GM12878 (cell line): ENCODE data around the gene STT3B. TPM values are rescaled to one million over a fixed set of nuclear protein-coding genes. Genes with fewer than 3 reads are reported as not detected.

Source experiments
- ATAC-seq: fragments of 200-7000 bp; cut with Tn5 transposase; 3 replicates; pipeline ENCODE4 v1.9.1; 2020; ENCODE audit warnings: mild to moderate bottlenecking, moderate library complexity
- BruUV-seq: library from RNA; stranded (reverse); fragments of 400-500 nt; replicated peaks from 2 replicates; lab custom pipeline; 2021; lab: Mats Ljungman, UMichigan
- CTCF ChIA-PET: fragments of 300-600 bp; sonication (Branson Sonifier 250); formaldehyde crosslinking; extraction: SDS; loops from one replicate; lab custom pipeline; 2021; ENCODE audit warnings: inconsistent platforms; lab: Yijun Ruan, JAX
- POLR2A ChIA-PET: fragments of 350-600 bp; formaldehyde crosslinking; extraction: SDS; loops from one replicate; lab custom pipeline; 2021; ENCODE audit warnings: inconsistent platforms; lab: Charles Lee
- RAD21 ChIA-PET: fragments of 300-600 bp; sonication (Branson Sonifier 250); formaldehyde crosslinking; loops from one replicate; lab custom pipeline; 2023; ENCODE audit warnings: antibody characterized with exemption; ENCODE audit not compliant: unreplicated experiment; lab: Charles Lee
- SMC1A ChIA-PET: fragments of 300-600 bp; sonication (Branson Sonifier 250); formaldehyde crosslinking; loops from one replicate; lab custom pipeline; 2023; ENCODE audit not compliant: unreplicated experiment, uncharacterized antibody; lab: Charles Lee
- DNase-seq: peaks from one replicate; pipeline ENCODE4 v3.0.0-alpha.2; 2011; ENCODE audit warnings: low read depth, low spot score
- FAIRE-seq: peaks from 3 replicates; lab custom pipeline; 2011; peaks lifted over from hg19 to GRCh38; lab: Jason Lieb, UNC
- H2AFZ ChIP-seq: 2 replicates; pipeline ENCODE4 v1.6.0; 2011; ENCODE audit warnings: low read depth, low read length, control low read depth; ENCODE audit not compliant: control insufficient read depth
- H3K27ac ChIP-seq: 2 replicates; pipeline ENCODE4 v1.5.1; 2011; ENCODE audit warnings: control low read depth; ENCODE audit not compliant: control insufficient read depth, insufficient read depth
- H3K27me3 ChIP-seq, 2 experiments: replicated peaks in 1 of 2; 2 replicates each; pipeline versions ENCODE4 v1.6.0 to v1.6.1; 2011; ENCODE audit warnings: low read length in 1 of 2; ENCODE audit not compliant: control insufficient read depth in 2 of 2, insufficient read depth in 2 of 2
- H3K36me3 ChIP-seq, 2 experiments: 2 replicates each; pipeline ENCODE4 v1.5.1; 2011; ENCODE audit warnings: low read length in 1 of 2; ENCODE audit not compliant: control insufficient read depth in 2 of 2, insufficient read depth in 2 of 2
- H3K4me1 ChIP-seq: 2 replicates; pipeline ENCODE4 v1.6.1; 2011; ENCODE audit warnings: mild to moderate bottlenecking, low read length, moderate library complexity, mixed read lengths; ENCODE audit not compliant: control insufficient read depth, insufficient read depth
- H3K4me2 ChIP-seq: 2 replicates; pipeline ENCODE4 v1.6.0; 2011; ENCODE audit warnings: control low read depth; ENCODE audit not compliant: control insufficient read depth, insufficient read depth
- H3K4me3 ChIP-seq: fragments of 200-600 bp; sonication (generic); 2 replicates; pipeline ENCODE4 v1.5.1; 2016
- H3K79me2 ChIP-seq: 2 replicates; pipeline ENCODE4 v1.6.0; 2011; ENCODE audit warnings: low read length; ENCODE audit not compliant: control insufficient read depth, insufficient read depth
- H3K9ac ChIP-seq: 2 replicates; pipeline ENCODE4 v1.8.0; 2011; ENCODE audit warnings: low read length, control low read depth, mixed read lengths; ENCODE audit not compliant: control insufficient read depth, insufficient read depth
- H3K9me3 ChIP-seq: replicated peaks from 3 replicates; pipeline ENCODE4 v1.5.1; 2011; ENCODE audit warnings: mild to moderate bottlenecking, low read length; ENCODE audit not compliant: control insufficient read depth, insufficient read depth
- H4K20me1 ChIP-seq: 2 replicates; pipeline ENCODE4 v1.6.0; 2011; ENCODE audit not compliant: control insufficient read depth, insufficient read depth
- BCL11A ChIP-seq: IDR thresholded peaks from 2 replicates; pipeline ENCODE4 v1.6.1; 2011; ENCODE audit warnings: low read depth, low read length
- CBX5 ChIP-seq: sonication (generic); IDR thresholded peaks from 2 replicates; pipeline ENCODE4 v1.6.1; 2016; ENCODE audit warnings: low read depth, moderate library complexity, mild to moderate bottlenecking, inconsistent platforms
- CHD2 ChIP-seq: IDR thresholded peaks from 2 replicates; pipeline ENCODE4 v1.6.1; 2011; ENCODE audit warnings: low read depth, low read length, improper control_type of control experiment, borderline replicate concordance
- FOXM1 ChIP-seq: IDR thresholded peaks from 2 replicates; pipeline ENCODE4 v1.6.1; 2012; ENCODE audit warnings: low read depth, mild to moderate bottlenecking, inconsistent platforms, low read length, moderate library complexity
- RUNX3 ChIP-seq: IDR thresholded peaks from 2 replicates; pipeline ENCODE4 v1.6.1; 2012; ENCODE audit warnings: low read length, inconsistent platforms
- SMARCA5 ChIP-seq: fragments of 450-650 bp; IDR thresholded peaks from 2 replicates; pipeline ENCODE4 v1.6.1; 2017; ENCODE audit warnings: mild to moderate bottlenecking
- SUZ12 ChIP-seq: fragments of 200-600 bp; sonication (generic); IDR thresholded peaks from one replicate; pipeline ENCODE4 v1.6.1; 2018; ENCODE audit warnings: antibody characterized with exemption, mild to moderate bottlenecking; ENCODE audit not compliant: unreplicated experiment
- ZSCAN29 ChIP-seq: fragments of 450-650 bp; IDR thresholded peaks from 2 replicates; pipeline ENCODE4 v1.6.1; 2017; ENCODE audit warnings: mild to moderate bottlenecking, moderate library complexity
- WGBS: methylation state at CpG from one replicate; pipeline ENCODE4 v1.1.6; 2016; ENCODE audit warnings: low lambda C conversion rate; ENCODE audit not compliant: insufficient replicate concordance, insufficient coverage; ENCODE audit errors: missing lambda C conversion rate; 5-methylcytosine and 5-hydroxymethylcytosine counted together
- in situ Hi-C: fragments of 300-500 bp; cut with MboI; formaldehyde crosslinking; loops from 9 replicates; pipeline ENCODE4 v1.14.3; 2018; ENCODE audit warnings: mixed read lengths
- intact Hi-C: fragments of 100-400 bp; cut with micrococcal nuclease; formaldehyde crosslinking; loops from one replicate; pipeline ENCODE4 v1.14.2; 2022; ENCODE audit not compliant: unreplicated experiment
- polyA plus RNA-seq, 11 experiments: library from polyadenylated mRNA; depleted of rRNA in 4 of 11; unstranded in 6 of 11; stranded (reverse) in 5 of 11; fragments of >200 nt; fragmentation: Nextera tagmentation in 4 of 11; fragmentation: Illumina TruSeq in 1 of 11; extraction: Ambion mirVana in 4 of 11; extraction: Trizol in 1 of 11; gene quantifications; 1 replicate in 1 of 11; 2 replicates in 10 of 11; pipeline versions ENCODE4 v1.2.1 to v1.2.3, GENCODE V29; 2011 to 2016; ENCODE audit warnings: inconsistent platforms in 2 of 11, missing spikeins in 2 of 11, low read depth in 1 of 11
- total RNA-seq, 4 experiments: library from RNA; depleted of rRNA in 3 of 4; stranded (reverse); fragments of >200 nt in 3 of 4; fragmentation: Illumina TruSeq in 1 of 4; extraction: Trizol in 1 of 4; gene quantifications; 2 replicates each; pipeline versions ENCODE4 v1.2.1 to v1.2.3, GENCODE V29; 2013 to 2021
- TF ChIP-seq, protein P1 (sequence below): IDR thresholded peaks from 2 replicates; pipeline ENCODE4 v1.6.1; 2011; ENCODE audit warnings: mild to moderate bottlenecking, low read depth, low read length, moderate library complexity; ENCODE audit not compliant: insufficient replicate concordance
- TF ChIP-seq, protein P2 (sequence below): fragments of 450-650 bp; IDR thresholded peaks from 2 replicates; pipeline ENCODE4 v1.6.1; 2017; ENCODE audit warnings: borderline replicate concordance

The STT3B gene
- total and polyA plus RNA-seq, 10 of the 15 experiments (the other 5 are each of a cell fraction or from before 2014, with no cell fraction given) = 19.9 to 208 (median 79.6) TPM

DNA sequence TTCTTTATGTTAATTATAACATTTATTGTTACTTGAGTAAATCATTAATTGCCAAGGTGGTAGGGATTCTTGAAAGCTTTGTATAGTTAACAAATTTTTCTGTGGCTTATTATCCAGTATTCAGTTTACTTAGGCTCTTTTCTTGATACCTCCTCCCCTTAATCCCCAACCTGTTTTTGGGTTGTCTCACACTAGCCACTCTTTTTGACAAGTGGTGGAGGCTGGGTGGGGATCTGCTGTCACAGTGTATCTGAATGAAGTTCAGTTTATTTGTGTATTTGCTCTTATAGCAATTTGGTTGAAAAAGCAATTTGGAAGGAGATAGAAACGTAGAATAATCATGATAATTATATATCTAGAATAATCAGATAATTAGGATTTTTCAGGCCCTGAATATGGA lies 43.8 kb downstream of the STT3B start:
- no TSS peak for BruUV-seq
- ChIA-PET RAD21 (interaction anchor here (1.0 kb wide), 1 partner anchor 43 kb away, joined by 3 read pairs; no protein-coding TSS in a partner anchor), CTCF (no interaction called here), SMC1A (interaction anchor here (1.0 kb wide), 1 partner anchor 26 kb away, joined by 3 read pairs; no protein-coding TSS in a partner anchor), POLR2A (no interaction called here)
- no peak for DNase-seq
- Histone ChIP-seq H3K79me2 (peaks cover 63% of the 10 kb centered on the region), H3K36me3 (peaks cover 0 to 8% of the 10 kb centered on the region in 2 experiments; a peak in 3 of 4 replicates), H3K4me3 (no peak overlapping the region), H2AFZ (no peak overlapping the region), H3K9ac (no peak overlapping the region), H3K27ac (no peak overlapping the region), H4K20me1 (0 out of 2 replicates have a peak, but pooled peaks cover 8% of the 10 kb centered on the region), H3K9me3 (peaks cover 2% of the 10 kb centered on the region), H3K27me3 (no peaks in the 10 kb centered on the region), H3K4me2 (no peak overlapping the region), H3K4me1 (peaks cover 17% of the 10 kb centered on the region)
- 44% methylated on average over 1 of the region's 1 CpG for WGBS
- in situ Hi-C loops = no loop called here
- TF ChIP-seq, protein P1, sequence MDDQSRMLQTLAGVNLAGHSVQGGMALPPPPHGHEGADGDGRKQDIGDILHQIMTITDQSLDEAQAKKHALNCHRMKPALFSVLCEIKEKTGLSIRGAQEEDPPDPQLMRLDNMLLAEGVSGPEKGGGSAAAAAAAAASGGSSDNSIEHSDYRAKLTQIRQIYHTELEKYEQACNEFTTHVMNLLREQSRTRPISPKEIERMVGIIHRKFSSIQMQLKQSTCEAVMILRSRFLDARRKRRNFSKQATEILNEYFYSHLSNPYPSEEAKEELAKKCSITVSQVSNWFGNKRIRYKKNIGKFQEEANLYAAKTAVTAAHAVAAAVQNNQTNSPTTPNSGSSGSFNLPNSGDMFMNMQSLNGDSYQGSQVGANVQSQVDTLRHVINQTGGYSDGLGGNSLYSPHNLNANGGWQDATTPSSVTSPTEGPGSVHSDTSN = no peak
- TF ChIP-seq FOXM1 (no peak), SMARCA5 (no peak), SUZ12 (no peak), CBX5 (no peak), RUNX3 (no peak), CHD2 (no peak), ZSCAN29 (no peak), BCL11A (no peak)
- TF ChIP-seq, protein P2, sequence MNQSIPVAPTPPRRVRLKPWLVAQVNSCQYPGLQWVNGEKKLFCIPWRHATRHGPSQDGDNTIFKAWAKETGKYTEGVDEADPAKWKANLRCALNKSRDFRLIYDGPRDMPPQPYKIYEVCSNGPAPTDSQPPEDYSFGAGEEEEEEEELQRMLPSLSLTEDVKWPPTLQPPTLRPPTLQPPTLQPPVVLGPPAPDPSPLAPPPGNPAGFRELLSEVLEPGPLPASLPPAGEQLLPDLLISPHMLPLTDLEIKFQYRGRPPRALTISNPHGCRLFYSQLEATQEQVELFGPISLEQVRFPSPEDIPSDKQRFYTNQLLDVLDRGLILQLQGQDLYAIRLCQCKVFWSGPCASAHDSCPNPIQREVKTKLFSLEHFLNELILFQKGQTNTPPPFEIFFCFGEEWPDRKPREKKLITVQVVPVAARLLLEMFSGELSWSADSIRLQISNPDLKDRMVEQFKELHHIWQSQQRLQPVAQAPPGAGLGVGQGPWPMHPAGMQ = no peak
- intact Hi-C loops = no loop called here
- ATAC-seq = no peak
- FAIRE-seq = no peak
